ENCODE results near the gene LRRC10B.

LRRC10B gene

GRCh38 chr11:61514050-61514917 is 5.7 kb downstream of the LRRC10B start:
- H3K4me1 ChIP-seq (ENCODE audit: control insufficient read depth in 5 of 5, insufficient read depth in 5 of 5, low read length in 5 of 5), result peaks cover 0 to 25% (median 18%) of the 10 kb centered on the region in 5 donors
- H3K27ac ChIP-seq (ENCODE audit: low read depth, low read length), result no peak overlapping the region
- no peak overlapping the region for H3K9ac ChIP-seq (ENCODE audit: low read length in 5 of 5)
- no peaks in the 10 kb centered on the region for H3K9me3 ChIP-seq (ENCODE audit: control insufficient read depth in 5 of 5, low read length in 5 of 5)
- H3K36me3 ChIP-seq (ENCODE audit: control insufficient read depth in 5 of 5, insufficient read depth in 5 of 5, low read length in 5 of 5), result peaks cover 0 to 7% (median 0%) of the 10 kb centered on the region in 5 donors
- H3K27me3 ChIP-seq (ENCODE audit: control insufficient read depth in 5 of 5, insufficient read depth in 4 of 5, low read length in 5 of 5), result peaks cover 4 to 42% (median 31%) of the 10 kb centered on the region in 5 donors
- no peak overlapping the region for H3K4me3 ChIP-seq (ENCODE audit: low read depth in 1 of 5, low read length in 5 of 5)

- Histone ChIP-seq H3K27ac (ENCODE audit: low read depth, low read length) (no peak overlapping the region), H3K4me3 (ENCODE audit: low read depth in 1 of 5, low read length in 5 of 5) (no peak overlapping the region), H3K4me1 (ENCODE audit: control insufficient read depth in 5 of 5, insufficient read depth in 5 of 5, low read length in 5 of 5) (peaks cover 0 to 20% (median 9%) of the 10 kb centered on the region in 5 donors), H3K27me3 (ENCODE audit: control insufficient read depth in 5 of 5, insufficient read depth in 4 of 5, low read length in 5 of 5) (peaks cover 4 to 30% (median 21%) of the 10 kb centered on the region in 5 donors), H3K36me3 (ENCODE audit: control insufficient read depth in 5 of 5, insufficient read depth in 5 of 5, low read length in 5 of 5) (peaks cover 0 to 8% (median 0%) of the 10 kb centered on the region in 5 donors), H3K9ac (ENCODE audit: low read length in 5 of 5) (no peak overlapping the region), H3K9me3 (ENCODE audit: control insufficient read depth in 5 of 5, low read length in 5 of 5) (no peaks in the 10 kb centered on the region)
Measured at GRCh38 chr11:61515686-61516085, 7.1 kb downstream of the LRRC10B start.

GRCh38 chr11:61516191-61516590 is 7.6 kb downstream of the LRRC10B start:
- Histone ChIP-seq H3K9ac (ENCODE audit: low read length in 5 of 5) (no peak overlapping the region), H3K27ac (ENCODE audit: low read depth, low read length) (no peak overlapping the region), H3K27me3 (ENCODE audit: control insufficient read depth in 5 of 5, insufficient read depth in 4 of 5, low read length in 5 of 5) (peaks cover 4 to 25% (median 21%) of the 10 kb centered on the region in 5 donors), H3K9me3 (ENCODE audit: control insufficient read depth in 5 of 5, low read length in 5 of 5) (no peaks in the 10 kb centered on the region), H3K36me3 (ENCODE audit: control insufficient read depth in 5 of 5, insufficient read depth in 5 of 5, low read length in 5 of 5) (peaks cover 0 to 11% (median 0%) of the 10 kb centered on the region in 5 donors), H3K4me1 (ENCODE audit: control insufficient read depth in 5 of 5, insufficient read depth in 5 of 5, low read length in 5 of 5) (peaks cover 0 to 17% (median 9%) of the 10 kb centered on the region in 5 donors), H3K4me3 (ENCODE audit: low read depth in 1 of 5, low read length in 5 of 5) (no peak overlapping the region)

- Histone ChIP-seq H3K4me1 (ENCODE audit: control insufficient read depth in 5 of 5, insufficient read depth in 5 of 5, low read length in 5 of 5) (peaks cover 0 to 14% (median 9%) of the 10 kb centered on the region in 5 donors), H3K4me3 (ENCODE audit: low read depth in 1 of 5, low read length in 5 of 5) (no peak overlapping the region), H3K27ac (ENCODE audit: low read depth, low read length) (no peak overlapping the region), H3K27me3 (ENCODE audit: control insufficient read depth in 5 of 5, insufficient read depth in 4 of 5, low read length in 5 of 5) (peaks cover 4 to 21% (median 17%) of the 10 kb centered on the region in 5 donors), H3K36me3 (ENCODE audit: control insufficient read depth in 5 of 5, insufficient read depth in 5 of 5, low read length in 5 of 5) (peaks cover 0 to 11% (median 0%) of the 10 kb centered on the region in 5 donors), H3K9ac (ENCODE audit: low read length in 5 of 5) (peak overlapping the region in 1 of 5 donors; percentile 59), H3K9me3 (ENCODE audit: control insufficient read depth in 5 of 5, low read length in 5 of 5) (no peaks in the 10 kb centered on the region)
Measured at GRCh38 chr11:61516675-61517572, 8.4 kb downstream of the LRRC10B start.

GRCh38 chr11:61518032-61518795 is 9.7 kb downstream of the LRRC10B start:
- peaks cover 0 to 18% (median 3%) of the 10 kb centered on the region in 5 donors for H3K36me3 ChIP-seq (ENCODE audit: control insufficient read depth in 5 of 5, insufficient read depth in 5 of 5, low read length in 5 of 5)
- H3K4me1 ChIP-seq (ENCODE audit: control insufficient read depth in 5 of 5, insufficient read depth in 5 of 5, low read length in 5 of 5), result peaks cover 0 to 9% (median 5%) of the 10 kb centered on the region in 5 donors
- H3K27ac ChIP-seq (ENCODE audit: low read depth, low read length), result no peak overlapping the region
- H3K27me3 ChIP-seq (ENCODE audit: control insufficient read depth in 5 of 5, insufficient read depth in 4 of 5, low read length in 5 of 5), result peaks cover 0 to 12% (median 11%) of the 10 kb centered on the region in 5 donors
- H3K4me3 ChIP-seq (ENCODE audit: low read depth in 1 of 5, low read length in 5 of 5), result no peak overlapping the region
- H3K9me3 ChIP-seq (ENCODE audit: control insufficient read depth in 5 of 5, low read length in 5 of 5), result no peaks in the 10 kb centered on the region
- peak overlapping the region in 1 of 5 donors; percentile 20 for H3K9ac ChIP-seq (ENCODE audit: low read length in 5 of 5)

- no peak overlapping the region for H3K4me3 ChIP-seq (ENCODE audit: low read depth in 1 of 5, low read length in 5 of 5)
- H3K36me3 ChIP-seq (ENCODE audit: control insufficient read depth in 5 of 5, insufficient read depth in 5 of 5, low read length in 5 of 5), result peaks cover 0 to 46% (median 3%) of the 10 kb centered on the region in 5 donors
Measured at GRCh38 chr11:61522881-61523280, 14.3 kb downstream of the LRRC10B start.

GRCh38 chr11:61524446-61524845 is 15.9 kb downstream of the LRRC10B start:
- H3K4me3 ChIP-seq (ENCODE audit: low read depth in 1 of 5, low read length in 5 of 5), result no peak overlapping the region
- no peaks in the 10 kb centered on the region for H3K9me3 ChIP-seq (ENCODE audit: control insufficient read depth in 5 of 5, low read length in 5 of 5)
- H3K27ac ChIP-seq (ENCODE audit: low read depth, low read length), result no peak overlapping the region
- no peak overlapping the region for H3K9ac ChIP-seq (ENCODE audit: low read length in 5 of 5)
- peaks cover 0 to 11% (median 4%) of the 10 kb centered on the region in 5 donors for H3K27me3 ChIP-seq (ENCODE audit: control insufficient read depth in 5 of 5, insufficient read depth in 4 of 5, low read length in 5 of 5)
- H3K4me1 ChIP-seq (ENCODE audit: control insufficient read depth in 5 of 5, insufficient read depth in 5 of 5, low read length in 5 of 5), result peaks cover 0 to 3% (median 2%) of the 10 kb centered on the region in 5 donors
- peaks cover 0 to 39% (median 3%) of the 10 kb centered on the region in 5 donors for H3K36me3 ChIP-seq (ENCODE audit: control insufficient read depth in 5 of 5, insufficient read depth in 5 of 5, low read length in 5 of 5)

More at GRCh38 chr11:61522881-61523280, 14.3 kb downstream of the LRRC10B start:
- peaks cover 0 to 11% (median 4%) of the 10 kb centered on the region in 5 donors for H3K27me3 ChIP-seq (ENCODE audit: control insufficient read depth in 5 of 5, insufficient read depth in 4 of 5, low read length in 5 of 5)
- H3K9me3 ChIP-seq (ENCODE audit: control insufficient read depth in 5 of 5, low read length in 5 of 5), result no peaks in the 10 kb centered on the region
- H3K9ac ChIP-seq (ENCODE audit: low read length in 5 of 5), result no peak overlapping the region
- no peaks in the 10 kb centered on the region for H3K4me1 ChIP-seq (ENCODE audit: control insufficient read depth in 5 of 5, insufficient read depth in 5 of 5, low read length in 5 of 5)
- no peak overlapping the region for H3K27ac ChIP-seq (ENCODE audit: low read depth, low read length)

GRCh38 chr11:61524963-61525587 is 16.5 kb downstream of the LRRC10B start:
- Histone ChIP-seq H3K4me3 (ENCODE audit: low read depth in 1 of 5, low read length in 5 of 5) (no peak overlapping the region), H3K27me3 (ENCODE audit: control insufficient read depth in 5 of 5, insufficient read depth in 4 of 5, low read length in 5 of 5) (peaks cover 0 to 11% (median 4%) of the 10 kb centered on the region in 5 donors), H3K9ac (ENCODE audit: low read length in 5 of 5) (no peak overlapping the region), H3K27ac (ENCODE audit: low read depth, low read length) (no peak overlapping the region), H3K4me1 (ENCODE audit: control insufficient read depth in 5 of 5, insufficient read depth in 5 of 5, low read length in 5 of 5) (peaks cover 0 to 10% (median 9%) of the 10 kb centered on the region in 5 donors), H3K36me3 (ENCODE audit: control insufficient read depth in 5 of 5, insufficient read depth in 5 of 5, low read length in 5 of 5) (peaks cover 0 to 39% (median 3%) of the 10 kb centered on the region in 5 donors), H3K9me3 (ENCODE audit: control insufficient read depth in 5 of 5, low read length in 5 of 5) (no peaks in the 10 kb centered on the region)

- Histone ChIP-seq H3K9me3 (ENCODE audit: control insufficient read depth in 5 of 5, low read length in 5 of 5) (no peaks in the 10 kb centered on the region), H3K4me1 (ENCODE audit: control insufficient read depth in 5 of 5, insufficient read depth in 5 of 5, low read length in 5 of 5) (peaks cover 0 to 14% (median 14%) of the 10 kb centered on the region in 5 donors), H3K36me3 (ENCODE audit: control insufficient read depth in 5 of 5, insufficient read depth in 5 of 5, low read length in 5 of 5) (peaks cover 0 to 34% (median 3%) of the 10 kb centered on the region in 5 donors), H3K27ac (ENCODE audit: low read depth, low read length) (no peak overlapping the region), H3K9ac (ENCODE audit: low read length in 5 of 5) (no peak overlapping the region), H3K27me3 (ENCODE audit: control insufficient read depth in 5 of 5, insufficient read depth in 4 of 5, low read length in 5 of 5) (peaks cover 0 to 11% (median 4%) of the 10 kb centered on the region in 5 donors), H3K4me3 (ENCODE audit: low read depth in 1 of 5, low read length in 5 of 5) (no peak overlapping the region)
Measured at GRCh38 chr11:61526229-61526628, 17.7 kb downstream of the LRRC10B start.
